GM21367 (cell line): ENCODE results near the gene SCLY.
"Not testable (repeated sequence)": the region's sequence is repeated elsewhere in the genome, so short reads cannot be mapped to it uniquely, and the experiment has no call there.

ENCODE experiments used
- ATAC-seq: cut with Tn5 transposase; IDR thresholded peaks from one replicate; pipeline ENCODE4 v1.9.1; 2021; ENCODE audit not compliant: unreplicated experiment

The SCLY gene

GRCh38 chr2:238040918-238041317, 19.9 kb upstream of the SCLY start:
- ATAC-seq, result no peak

- no peak for ATAC-seq
Measured at GRCh38 chr2:238042090-238042489, 18.7 kb upstream of the SCLY start.

GRCh38 chr2:238042849-238043584, 17.8 kb upstream of the SCLY start:
- no peak for ATAC-seq

- ATAC-seq, result no peak
Measured at GRCh38 chr2:238043851-238044250, 16.9 kb upstream of the SCLY start.

GRCh38 chr2:238045575-238045974, 15.2 kb upstream of the SCLY start:
- no peak for ATAC-seq

GRCh38 chr2:238046725-238047270, 14.0 kb upstream of the SCLY start:
- ATAC-seq, result no peak

- ATAC-seq, result no peak
Measured at GRCh38 chr2:238053191-238053776, 7.5 kb upstream of the SCLY start.

- ATAC-seq, result no peak
Measured at GRCh38 chr2:238055841-238056240, 5.0 kb upstream of the SCLY start.

GRCh38 chr2:238057696-238058575, 2.9 kb upstream of the SCLY start:
- ATAC-seq, result not testable (repeated sequence)

GRCh38 chr2:238059505-238059904, 1.3 kb upstream of the SCLY start:
- ATAC-seq, result no peak

GRCh38 chr2:238060096-238060541, 682 bp upstream of the SCLY start:
- ATAC-seq, result no peak

- peak; percentile 19 for ATAC-seq
Measured at GRCh38 chr2:238061315-238062202, 758 bp downstream of the SCLY start.

GRCh38 chr2:238063414-238064189, 2.8 kb downstream of the SCLY start:
- no peak for ATAC-seq

GRCh38 chr2:238064376-238064775, 3.6 kb downstream of the SCLY start:
- no peak for ATAC-seq

GRCh38 chr2:238065071-238065846, 4.5 kb downstream of the SCLY start:
- ATAC-seq, result no peak

GRCh38 chr2:238066218-238066617, 5.4 kb downstream of the SCLY start:
- no peak for ATAC-seq

GRCh38 chr2:238066718-238067117, 5.9 kb downstream of the SCLY start:
- ATAC-seq, result not testable (repeated sequence)

GRCh38 chr2:238067939-238068338, 7.1 kb downstream of the SCLY start:
- ATAC-seq, result no peak
